ENCODE results near the gene AUH. TPM values are rescaled to one million over a fixed set of nuclear protein-coding genes. Genes with fewer than 3 reads are reported as not detected.

AUH gene
- total and polyA plus RNA-seq, 9 of the 15 experiments (the other 6 are each of a cell fraction or from before 2014, with no cell fraction given): 3.4 to 29.0 (median 10.1) TPM

DNA sequence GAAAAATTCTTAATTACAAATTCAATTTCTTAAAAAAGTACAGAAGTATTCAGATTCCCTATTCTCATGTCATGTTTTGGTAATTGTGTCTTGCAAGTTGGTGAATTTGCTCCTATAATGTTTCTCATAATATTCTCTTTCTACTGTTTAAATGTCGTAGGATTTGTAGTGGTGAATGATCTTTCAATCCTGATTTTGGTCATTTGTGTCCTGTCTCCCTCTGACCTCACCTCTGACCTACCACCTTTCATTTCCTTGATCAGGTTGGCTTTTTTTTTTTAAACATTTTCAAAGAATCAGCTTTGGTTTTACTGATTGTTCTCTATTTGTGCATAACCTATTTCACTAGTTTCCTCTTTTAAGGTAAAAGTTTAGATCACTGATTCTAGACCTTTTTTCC, 102.6 kb downstream of the AUH start:
- no TSS peak for BruUV-seq (replicated peaks)
- Histone ChIP-seq H3K36me3 (ENCODE audit: control insufficient read depth, insufficient read depth, low read length) (no peaks in the 10 kb centered on the region; the same call in 2 of the 3 replicates), H2AFZ (ENCODE audit: low read depth, low read length) (no peak overlapping the region), H4K20me1 (replicated peaks; ENCODE audit: control insufficient read depth, insufficient read depth, low read length) (no peaks in the 10 kb centered on the region), H3K4me1 (replicated peaks in 1 of 2; ENCODE audit: control insufficient read depth in 2 of 2, insufficient read depth in 2 of 2, low read length in 2 of 2) (no peaks in the 10 kb centered on the region), H3K27ac (ENCODE audit: extremely low read depth, low read depth, low read length) (no peak overlapping the region), H3K4me2 (ENCODE audit: insufficient read depth, low read length) (no peak overlapping the region), H3K79me2 (ENCODE audit: control insufficient read depth, insufficient read depth, low read length) (no peaks in the 10 kb centered on the region), H3K4me3 (no peak overlapping the region), H3K9me1 (ENCODE audit: control insufficient read depth, insufficient read depth, low read length) (no peaks in the 10 kb centered on the region), H3K9ac (ENCODE audit: insufficient read depth in 1 of 2, low read depth in 2 of 2, low read length in 2 of 2) (no peak overlapping the region), H3K27me3 (ENCODE audit: control insufficient read depth in 2 of 2, insufficient read depth in 2 of 2, low read length in 2 of 2) (no peaks in the 10 kb centered on the region), H3K9me3 (replicated peaks; ENCODE audit: control insufficient read depth, insufficient read depth, low read depth, low read length) (no peaks in the 10 kb centered on the region)
- CTCF ChIA-PET (ENCODE audit: low intra/inter-chr PET ratio): no interaction called here
- 60% methylated on average over 1 of the region's 1 CpG for WGBS (ENCODE audit: insufficient coverage, low coverage, missing lambda C conversion rate)
- no peak for TF ChIP-seq ZBTB17 (CRISPR knock-in tag; IDR thresholded peaks at IDR 0.05)
- TF ChIP-seq, protein P1, sequence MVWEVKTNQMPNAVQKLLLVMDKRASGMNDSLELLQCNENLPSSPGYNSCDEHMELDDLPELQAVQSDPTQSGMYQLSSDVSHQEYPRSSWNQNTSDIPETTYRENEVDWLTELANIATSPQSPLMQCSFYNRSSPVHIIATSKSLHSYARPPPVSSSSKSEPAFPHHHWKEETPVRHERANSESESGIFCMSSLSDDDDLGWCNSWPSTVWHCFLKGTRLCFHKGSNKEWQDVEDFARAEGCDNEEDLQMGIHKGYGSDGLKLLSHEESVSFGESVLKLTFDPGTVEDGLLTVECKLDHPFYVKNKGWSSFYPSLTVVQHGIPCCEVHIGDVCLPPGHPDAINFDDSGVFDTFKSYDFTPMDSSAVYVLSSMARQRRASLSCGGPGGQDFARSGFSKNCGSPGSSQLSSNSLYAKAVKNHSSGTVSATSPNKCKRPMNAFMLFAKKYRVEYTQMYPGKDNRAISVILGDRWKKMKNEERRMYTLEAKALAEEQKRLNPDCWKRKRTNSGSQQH (CRISPR knock-in tag; IDR thresholded peaks at IDR 0.05): no peak
- no peak for TF ChIP-seq ZNF408 (CRISPR knock-in tag; IDR thresholded peaks at IDR 0.05; ENCODE audit: low read depth)
- no peak for TF ChIP-seq RBM15 (IDR thresholded peaks at IDR 0.05; ENCODE audit: insufficient read depth, low read length)
- TF ChIP-seq ARID1B (IDR thresholded peaks at IDR 0.05): no peak
- TF ChIP-seq, protein P2, sequence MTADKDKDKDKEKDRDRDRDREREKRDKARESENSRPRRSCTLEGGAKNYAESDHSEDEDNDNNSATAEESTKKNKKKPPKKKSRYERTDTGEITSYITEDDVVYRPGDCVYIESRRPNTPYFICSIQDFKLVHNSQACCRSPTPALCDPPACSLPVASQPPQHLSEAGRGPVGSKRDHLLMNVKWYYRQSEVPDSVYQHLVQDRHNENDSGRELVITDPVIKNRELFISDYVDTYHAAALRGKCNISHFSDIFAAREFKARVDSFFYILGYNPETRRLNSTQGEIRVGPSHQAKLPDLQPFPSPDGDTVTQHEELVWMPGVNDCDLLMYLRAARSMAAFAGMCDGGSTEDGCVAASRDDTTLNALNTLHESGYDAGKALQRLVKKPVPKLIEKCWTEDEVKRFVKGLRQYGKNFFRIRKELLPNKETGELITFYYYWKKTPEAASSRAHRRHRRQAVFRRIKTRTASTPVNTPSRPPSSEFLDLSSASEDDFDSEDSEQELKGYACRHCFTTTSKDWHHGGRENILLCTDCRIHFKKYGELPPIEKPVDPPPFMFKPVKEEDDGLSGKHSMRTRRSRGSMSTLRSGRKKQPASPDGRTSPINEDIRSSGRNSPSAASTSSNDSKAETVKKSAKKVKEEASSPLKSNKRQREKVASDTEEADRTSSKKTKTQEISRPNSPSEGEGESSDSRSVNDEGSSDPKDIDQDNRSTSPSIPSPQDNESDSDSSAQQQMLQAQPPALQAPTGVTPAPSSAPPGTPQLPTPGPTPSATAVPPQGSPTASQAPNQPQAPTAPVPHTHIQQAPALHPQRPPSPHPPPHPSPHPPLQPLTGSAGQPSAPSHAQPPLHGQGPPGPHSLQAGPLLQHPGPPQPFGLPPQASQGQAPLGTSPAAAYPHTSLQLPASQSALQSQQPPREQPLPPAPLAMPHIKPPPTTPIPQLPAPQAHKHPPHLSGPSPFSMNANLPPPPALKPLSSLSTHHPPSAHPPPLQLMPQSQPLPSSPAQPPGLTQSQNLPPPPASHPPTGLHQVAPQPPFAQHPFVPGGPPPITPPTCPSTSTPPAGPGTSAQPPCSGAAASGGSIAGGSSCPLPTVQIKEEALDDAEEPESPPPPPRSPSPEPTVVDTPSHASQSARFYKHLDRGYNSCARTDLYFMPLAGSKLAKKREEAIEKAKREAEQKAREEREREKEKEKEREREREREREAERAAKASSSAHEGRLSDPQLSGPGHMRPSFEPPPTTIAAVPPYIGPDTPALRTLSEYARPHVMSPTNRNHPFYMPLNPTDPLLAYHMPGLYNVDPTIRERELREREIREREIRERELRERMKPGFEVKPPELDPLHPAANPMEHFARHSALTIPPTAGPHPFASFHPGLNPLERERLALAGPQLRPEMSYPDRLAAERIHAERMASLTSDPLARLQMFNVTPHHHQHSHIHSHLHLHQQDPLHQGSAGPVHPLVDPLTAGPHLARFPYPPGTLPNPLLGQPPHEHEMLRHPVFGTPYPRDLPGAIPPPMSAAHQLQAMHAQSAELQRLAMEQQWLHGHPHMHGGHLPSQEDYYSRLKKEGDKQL (CRISPR knock-in tag; IDR thresholded peaks at IDR 0.05; ENCODE audit: borderline replicate concordance): no peak
- FAIRE-seq: no peak
- intact Hi-C loops (cut with micrococcal nuclease) (no loop called here), in situ Hi-C loops (cut with MboI) (no loop called here)
- no peak for DNase-seq (ENCODE audit: extremely low read depth in 1 of 4, low spot score in 3 of 4)
- no peak for ATAC-seq
- POLR2A ChIA-PET: no interaction called here

All from K562 (cell line).